Neural crest cell (in vitro differentiated cells): ENCODE measurements around the gene SMCO4. TPM values are rescaled to one million over a fixed set of nuclear protein-coding genes. Genes with fewer than 3 reads are reported as not detected.
"Not testable (repeated sequence)": the region's sequence is repeated elsewhere in the genome, so short reads cannot be mapped to it uniquely, and the experiment has no call there.

Experiments
- DNase-seq: peaks from one replicate; pipeline ENCODE4 v3.0.0; 2021; ENCODE audit warnings: low read depth, mixed read lengths, low spot score
- H3K27ac Mint-ChIP-seq: one replicate; pipeline ENCODE4 v1.8.0; 2021; ENCODE audit warnings: mild to moderate bottlenecking, mixed read lengths; ENCODE audit not compliant: unreplicated experiment
- H3K27me3 Mint-ChIP-seq: 2 replicates; pipeline ENCODE4 v1.8.0; 2021; ENCODE audit warnings: low read depth, mild to moderate bottlenecking, mixed read lengths
- H3K36me3 Mint-ChIP-seq: 2 replicates; pipeline ENCODE4 v1.8.0; 2021; ENCODE audit warnings: low read depth, mild to moderate bottlenecking, mixed read lengths
- H3K4me1 Mint-ChIP-seq: 2 replicates; pipeline ENCODE4 v1.8.0; 2021; ENCODE audit warnings: mixed read lengths
- H3K4me3 Mint-ChIP-seq: one replicate; pipeline ENCODE4 v1.8.0; 2021; ENCODE audit warnings: mild to moderate bottlenecking, mixed read lengths
- H3K9me3 Mint-ChIP-seq: 2 replicates; pipeline ENCODE4 v1.8.0; 2021; ENCODE audit warnings: mixed read lengths
- CTCF ChIP-seq: fragments of 200-600 bp; sonication (generic); conservative IDR thresholded peaks from 2 replicates; pipeline ENCODE4 v1.5.0; 2021; ENCODE audit warnings: antibody characterized with exemption, mild to moderate bottlenecking
- total RNA-seq: library from RNA; stranded (reverse); gene quantifications from 2 replicates; pipeline ENCODE4 v1.2.1, GENCODE V29; 2021

SMCO4 gene
- total RNA-seq, 1 donor from 2014 or later, result 23.1 TPM

- Mint-ChIP-seq H3K4me3 (no peak overlapping the region), H3K27me3 (no peaks in the 10 kb centered on the region), H3K9me3 (peaks cover 9% of the 10 kb centered on the region), H3K4me1 (no peaks in the 10 kb centered on the region), H3K27ac (no peak overlapping the region), H3K36me3 (no peaks in the 10 kb centered on the region)
- DNase-seq, result no peak
- TF ChIP-seq CTCF, result no peak
Measured at GRCh38 chr11:93464927-93465540, 78.2 kb downstream of the SMCO4 start.

- not testable (repeated sequence) for H3K36me3 Mint-ChIP-seq, H3K4me3 Mint-ChIP-seq, H3K27ac Mint-ChIP-seq, DNase-seq, H3K27me3 Mint-ChIP-seq, H3K4me1 Mint-ChIP-seq, H3K9me3 Mint-ChIP-seq
Measured at GRCh38 chr11:93463666-93464065, 79.5 kb downstream of the SMCO4 start.

- Mint-ChIP-seq H3K27me3 (peaks cover 2% of the 10 kb centered on the region), H3K9me3 (peaks cover 9% of the 10 kb centered on the region), H3K4me3 (no peak overlapping the region), H3K4me1 (no peaks in the 10 kb centered on the region), H3K36me3 (peaks cover 5% of the 10 kb centered on the region), H3K27ac (no peak overlapping the region)
- TF ChIP-seq CTCF, result no peak
- DNase-seq, result no peak
Measured at GRCh38 chr11:93458286-93458685, 84.9 kb downstream of the SMCO4 start.

GRCh38 chr11:93444617-93445073 lies 98.5 kb downstream of the SMCO4 start:
- H3K36me3 Mint-ChIP-seq, result peaks cover 12% of the 10 kb centered on the region
- no peak overlapping the region for H3K4me3 Mint-ChIP-seq
- H3K4me1 Mint-ChIP-seq, result peaks cover 23% of the 10 kb centered on the region
- no peak for TF ChIP-seq CTCF
- DNase-seq, result peak; percentile 37
- no peaks in the 10 kb centered on the region for H3K27me3 Mint-ChIP-seq
- peak overlapping the region; percentile 63 for H3K27ac Mint-ChIP-seq
- H3K9me3 Mint-ChIP-seq, result peaks cover 7% of the 10 kb centered on the region

- peaks cover 12% of the 10 kb centered on the region for H3K36me3 Mint-ChIP-seq
- not testable (repeated sequence) for H3K9me3 Mint-ChIP-seq, DNase-seq, H3K27ac Mint-ChIP-seq, H3K27me3 Mint-ChIP-seq, H3K4me3 Mint-ChIP-seq
- peaks cover 23% of the 10 kb centered on the region for H3K4me1 Mint-ChIP-seq
Measured at GRCh38 chr11:93443232-93443631, 100.0 kb downstream of the SMCO4 start.

- no peaks in the 10 kb centered on the region for H3K4me1 Mint-ChIP-seq
- no peak overlapping the region for H3K27ac Mint-ChIP-seq
- no peak for TF ChIP-seq CTCF
- DNase-seq, result no peak
- no peaks in the 10 kb centered on the region for H3K27me3 Mint-ChIP-seq
- peaks cover 3% of the 10 kb centered on the region for H3K9me3 Mint-ChIP-seq
- no peak overlapping the region for H3K4me3 Mint-ChIP-seq
- H3K36me3 Mint-ChIP-seq, result no peaks in the 10 kb centered on the region
Measured at GRCh38 chr11:93432247-93432646, 110.9 kb downstream of the SMCO4 start.

Other genes starting within 250 kb of the SMCO4 start
- gene DEUP1, start 212.6 kb downstream of the SMCO4 start, total RNA-seq, result 0.70 and 0.80 TPM in 2 replicates
- 24.5 and 24.7 TPM in 2 replicates for gene CEP295, start 118.3 kb upstream of the SMCO4 start, total RNA-seq
- 151 and 154 TPM in 2 replicates for gene TAF1D, start 198.1 kb upstream of the SMCO4 start, total RNA-seq
- 25.7 and 27.5 TPM in 2 replicates for gene C11orf54, start 198.3 kb upstream of the SMCO4 start, total RNA-seq
- gene MED17, start 240.9 kb upstream of the SMCO4 start, total RNA-seq, result 62.3 and 64.0 TPM in 2 replicates